Measurements from ENCODE around the gene SLCO4A1.

- TF ChIP-seq, protein P1, sequence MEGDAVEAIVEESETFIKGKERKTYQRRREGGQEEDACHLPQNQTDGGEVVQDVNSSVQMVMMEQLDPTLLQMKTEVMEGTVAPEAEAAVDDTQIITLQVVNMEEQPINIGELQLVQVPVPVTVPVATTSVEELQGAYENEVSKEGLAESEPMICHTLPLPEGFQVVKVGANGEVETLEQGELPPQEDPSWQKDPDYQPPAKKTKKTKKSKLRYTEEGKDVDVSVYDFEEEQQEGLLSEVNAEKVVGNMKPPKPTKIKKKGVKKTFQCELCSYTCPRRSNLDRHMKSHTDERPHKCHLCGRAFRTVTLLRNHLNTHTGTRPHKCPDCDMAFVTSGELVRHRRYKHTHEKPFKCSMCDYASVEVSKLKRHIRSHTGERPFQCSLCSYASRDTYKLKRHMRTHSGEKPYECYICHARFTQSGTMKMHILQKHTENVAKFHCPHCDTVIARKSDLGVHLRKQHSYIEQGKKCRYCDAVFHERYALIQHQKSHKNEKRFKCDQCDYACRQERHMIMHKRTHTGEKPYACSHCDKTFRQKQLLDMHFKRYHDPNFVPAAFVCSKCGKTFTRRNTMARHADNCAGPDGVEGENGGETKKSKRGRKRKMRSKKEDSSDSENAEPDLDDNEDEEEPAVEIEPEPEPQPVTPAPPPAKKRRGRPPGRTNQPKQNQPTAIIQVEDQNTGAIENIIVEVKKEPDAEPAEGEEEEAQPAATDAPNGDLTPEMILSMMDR (IDR thresholded peaks at IDR 0.05): no peak
- TF ChIP-seq POLR2A (IDR thresholded peaks at IDR 0.05): no peak
Measured at GRCh38 chr20:62653373-62653772, 11.1 kb downstream of the SLCO4A1 start.
